Natural killer cell (primary cell): ENCODE measurements around the gene LCNL1. TPM values are rescaled to one million over a fixed set of nuclear protein-coding genes. Genes with fewer than 3 reads are reported as not detected.

Experiments
- ATAC-seq, 3 donors: fragments of 150-1000 bp in 2 of 3; fragments of 200-7000 bp in 1 of 3; cut with Tn5 transposase; 1 replicate in 1 of 3; 2 replicates in 2 of 3; pipeline ENCODE4 v1.10.0; 2021; ENCODE audit warnings: mild to moderate bottlenecking in 2 of 3, moderate library complexity in 2 of 3
- DNase-seq, 2 donors: peaks; one replicate each; pipeline versions ENCODE4 v3.0.0 to v3.0.0-alpha.2; 2013 to 2021; ENCODE audit warnings: mixed read lengths in 1 of 2
- H3K27ac ChIP-seq: one replicate; pipeline ENCODE4 v1.5.1; 2013; ENCODE audit warnings: mild to moderate bottlenecking, low read length
- H3K27me3 ChIP-seq: one replicate; pipeline ENCODE4 v1.6.1; 2013; ENCODE audit warnings: low read length; ENCODE audit not compliant: control insufficient read depth, insufficient read depth
- H3K36me3 ChIP-seq: one replicate; pipeline ENCODE4 v1.6.1; 2013; ENCODE audit warnings: low read length; ENCODE audit not compliant: control insufficient read depth, insufficient read depth
- H3K4me1 ChIP-seq: one replicate; pipeline ENCODE4 v1.6.1; 2013; ENCODE audit warnings: low read length; ENCODE audit not compliant: control insufficient read depth, insufficient read depth
- H3K4me3 ChIP-seq: one replicate; pipeline ENCODE4 v1.5.1; 2013; ENCODE audit warnings: low read length
- H3K9me3 ChIP-seq: one replicate; pipeline ENCODE4 v1.6.1; 2013; ENCODE audit warnings: low read length; ENCODE audit not compliant: control insufficient read depth, insufficient read depth
- H3K27ac Mint-ChIP-seq, 2 donors: one replicate each; pipeline ENCODE4 v1.8.0; 2022; ENCODE audit warnings: mild to moderate bottlenecking in 2 of 2, mixed read lengths in 2 of 2, moderate library complexity in 1 of 2
- H3K27me3 Mint-ChIP-seq, 2 donors: one replicate each; pipeline ENCODE4 v1.8.0; 2022; ENCODE audit warnings: low read depth in 2 of 2, mixed read lengths in 2 of 2
- H3K36me3 Mint-ChIP-seq: one replicate; pipeline ENCODE4 v1.8.0; 2022; ENCODE audit warnings: mixed read lengths
- H3K4me1 Mint-ChIP-seq, 2 donors: one replicate each; pipeline ENCODE4 v1.8.0; 2022; ENCODE audit warnings: mixed read lengths in 2 of 2
- H3K4me3 Mint-ChIP-seq: one replicate; pipeline ENCODE4 v1.8.0; 2022; ENCODE audit warnings: mild to moderate bottlenecking, moderate library complexity, mixed read lengths
- H3K9me3 Mint-ChIP-seq, 2 donors: one replicate each; pipeline ENCODE4 v1.8.0; 2022; ENCODE audit warnings: mixed read lengths in 2 of 2
- WGBS: methylation state at CpG from one replicate; pipeline ENCODE4 v1.1.7; 2013; ENCODE audit warnings: missing lambda C conversion rate; ENCODE audit not compliant: insufficient coverage; 5-methylcytosine and 5-hydroxymethylcytosine counted together
- intact Hi-C: fragments of 100-400 bp; cut with micrococcal nuclease; formaldehyde crosslinking; loops from one replicate; pipeline ENCODE4 v1.14.2; 2022
- total RNA-seq, 4 donors: library from RNA; stranded (reverse); fragments of 120-200 nt in 1 of 4; gene quantifications; one replicate each; pipeline versions ENCODE4 v1.2.3 to v1.2.4, GENCODE V29; 2013 to 2022
- TF ChIP-seq, protein P1 (sequence below): fragments of 200-600 bp; IDR thresholded peaks from one replicate; pipeline ENCODE4 v1.8.0; 2022; ENCODE audit warnings: antibody characterized with exemption

Gene LCNL1
- total RNA-seq, 3 donors from 2014 or later (not counting 1 experiment from before 2014, with no cell fraction given): 4.9 to 8.4 (median 8.2) TPM

DNA sequence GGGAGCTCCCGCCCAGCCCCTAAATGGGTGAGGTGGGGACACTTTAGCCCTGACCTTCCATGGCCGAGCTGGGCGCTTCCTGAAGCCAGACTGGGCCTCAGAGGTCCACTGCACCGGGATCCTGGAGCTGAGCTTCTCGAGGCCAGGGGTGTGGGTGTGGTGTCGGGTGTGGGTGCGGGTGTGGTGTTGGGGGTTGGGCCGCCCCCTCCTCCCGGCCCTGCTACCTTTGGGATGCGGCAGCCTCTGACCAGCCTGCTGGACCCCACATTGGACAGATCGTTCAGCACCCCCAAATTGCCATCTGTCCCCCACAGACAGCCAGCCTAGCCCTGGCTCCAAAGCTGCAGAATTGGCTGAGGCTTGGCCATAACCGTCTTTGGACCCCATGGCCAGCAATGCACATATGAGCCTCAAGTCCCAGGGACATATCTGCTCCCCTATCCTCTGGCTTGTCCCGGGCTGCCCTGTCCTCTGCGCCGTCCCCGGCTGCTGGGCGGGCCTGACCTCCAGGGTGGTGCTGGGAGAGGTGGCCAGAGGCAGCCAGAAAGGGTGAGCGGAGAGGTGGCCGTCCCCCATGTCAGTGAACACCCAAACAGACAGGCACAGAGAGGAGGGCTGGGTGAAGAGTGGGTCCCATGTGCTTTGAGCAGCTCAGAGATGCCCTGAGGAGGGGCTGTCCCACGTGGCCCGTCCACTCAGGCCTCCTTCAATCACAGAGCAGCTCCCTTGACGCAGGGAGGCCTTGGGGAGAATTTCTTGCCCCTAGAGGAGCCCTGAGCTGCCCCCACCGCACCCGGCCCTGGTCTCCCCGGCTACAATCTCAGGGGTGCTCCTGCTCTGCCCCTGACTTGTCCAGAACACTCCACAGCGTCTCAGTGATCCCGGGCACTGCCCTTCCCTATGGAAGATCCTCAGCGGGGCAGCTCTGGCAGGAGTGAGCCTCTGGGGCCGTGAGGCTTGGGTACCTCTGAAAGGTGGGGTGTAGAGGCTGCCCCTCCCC lies 8.9 kb upstream of the LCNL1 start:
- no peaks in the 10 kb centered on the region for H3K27me3 ChIP-seq
- no peak for DNase-seq
- peaks cover 59% of the 10 kb centered on the region for H3K4me1 ChIP-seq
- 91% methylated on average over 29 of the region's 29 CpGs for WGBS
- H3K36me3 ChIP-seq: no peaks in the 10 kb centered on the region
- H3K9me3 ChIP-seq: no peaks in the 10 kb centered on the region
- ATAC-seq: no peak
- H3K4me3 ChIP-seq: no peak overlapping the region
- peak overlapping the region in 1 of 2 donors; percentile 38 for H3K27ac Mint-ChIP-seq
- no peaks in the 10 kb centered on the region for H3K9me3 Mint-ChIP-seq
- H3K27ac ChIP-seq: peak overlapping the region; percentile 51
- no peaks in the 10 kb centered on the region for H3K27me3 Mint-ChIP-seq
- H3K4me3 Mint-ChIP-seq: no peak overlapping the region
- H3K4me1 Mint-ChIP-seq: peaks cover 6 to 42% of the 10 kb centered on the region in 2 donors
- intact Hi-C loops: no loop called here
- TF ChIP-seq, protein P1, sequence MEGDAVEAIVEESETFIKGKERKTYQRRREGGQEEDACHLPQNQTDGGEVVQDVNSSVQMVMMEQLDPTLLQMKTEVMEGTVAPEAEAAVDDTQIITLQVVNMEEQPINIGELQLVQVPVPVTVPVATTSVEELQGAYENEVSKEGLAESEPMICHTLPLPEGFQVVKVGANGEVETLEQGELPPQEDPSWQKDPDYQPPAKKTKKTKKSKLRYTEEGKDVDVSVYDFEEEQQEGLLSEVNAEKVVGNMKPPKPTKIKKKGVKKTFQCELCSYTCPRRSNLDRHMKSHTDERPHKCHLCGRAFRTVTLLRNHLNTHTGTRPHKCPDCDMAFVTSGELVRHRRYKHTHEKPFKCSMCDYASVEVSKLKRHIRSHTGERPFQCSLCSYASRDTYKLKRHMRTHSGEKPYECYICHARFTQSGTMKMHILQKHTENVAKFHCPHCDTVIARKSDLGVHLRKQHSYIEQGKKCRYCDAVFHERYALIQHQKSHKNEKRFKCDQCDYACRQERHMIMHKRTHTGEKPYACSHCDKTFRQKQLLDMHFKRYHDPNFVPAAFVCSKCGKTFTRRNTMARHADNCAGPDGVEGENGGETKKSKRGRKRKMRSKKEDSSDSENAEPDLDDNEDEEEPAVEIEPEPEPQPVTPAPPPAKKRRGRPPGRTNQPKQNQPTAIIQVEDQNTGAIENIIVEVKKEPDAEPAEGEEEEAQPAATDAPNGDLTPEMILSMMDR: no peak
- no peaks in the 10 kb centered on the region for H3K36me3 Mint-ChIP-seq

DNA sequence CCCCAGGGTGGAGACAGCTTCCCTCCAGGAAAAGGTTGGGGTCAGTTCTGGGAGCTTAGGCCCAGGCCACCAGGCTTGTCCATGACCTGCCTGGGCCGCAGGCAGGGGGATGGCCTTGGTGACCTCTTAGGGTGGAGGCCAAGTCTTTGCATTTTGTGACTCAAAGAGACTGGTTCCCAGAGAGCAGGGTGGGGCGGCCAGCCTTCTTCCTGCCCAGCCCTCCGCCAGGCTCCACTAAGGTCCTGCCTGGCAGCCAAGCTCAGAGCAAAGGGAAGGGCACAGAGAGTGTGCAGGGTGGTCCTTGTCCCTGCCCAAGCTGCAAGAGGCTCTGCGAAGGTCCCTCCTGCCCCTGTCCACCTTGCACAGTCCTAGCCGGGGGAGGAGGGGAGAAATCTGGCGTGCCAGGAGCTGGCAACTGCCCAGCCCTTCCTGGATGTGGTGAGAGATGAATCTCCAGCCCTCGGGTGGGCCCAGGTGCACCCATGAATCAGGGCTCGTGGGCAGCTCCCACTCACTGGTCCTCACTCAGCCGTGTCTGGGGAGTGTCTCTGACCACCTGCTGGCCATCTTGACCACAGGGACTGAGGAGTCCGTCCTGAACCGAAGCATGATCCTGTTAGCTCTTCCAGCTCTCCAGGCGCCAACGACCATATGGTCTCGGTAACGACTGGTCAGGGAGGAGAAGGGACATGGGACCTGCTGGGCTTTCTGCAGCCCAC lies 7.8 kb upstream of the LCNL1 start:
- no peaks in the 10 kb centered on the region for H3K9me3 ChIP-seq
- H3K27me3 Mint-ChIP-seq: no peaks in the 10 kb centered on the region
- peak overlapping the region; percentile 83 for H3K4me3 Mint-ChIP-seq
- peak overlapping the region; percentile 78 to 80 for H3K27ac Mint-ChIP-seq
- no peak for ATAC-seq
- no peaks in the 10 kb centered on the region for H3K36me3 ChIP-seq
- no peaks in the 10 kb centered on the region for H3K27me3 ChIP-seq
- WGBS: 34% methylated on average over 15 of the region's 15 CpGs
- intact Hi-C loops: no loop called here
- peak overlapping the region; percentile 26 for H3K4me3 ChIP-seq
- DNase-seq: peak in 1 of 2 donors; percentile 45
- no peaks in the 10 kb centered on the region for H3K9me3 Mint-ChIP-seq
- no peaks in the 10 kb centered on the region for H3K36me3 Mint-ChIP-seq
- peaks cover 6 to 41% of the 10 kb centered on the region in 2 donors for H3K4me1 Mint-ChIP-seq
- peak overlapping the region; percentile 51 for H3K27ac ChIP-seq
- H3K4me1 ChIP-seq: peaks cover 59% of the 10 kb centered on the region
- TF ChIP-seq, protein P1: no peak

GRCh38 chr9:136975644-136976043 lies 7.1 kb upstream of the LCNL1 start:
- Mint-ChIP-seq H3K4me1 (peaks cover 6 to 39% of the 10 kb centered on the region in 2 donors), H3K9me3 (no peaks in the 10 kb centered on the region), H3K4me3 (peak overlapping the region; percentile 83), H3K27ac (peak overlapping the region; percentile 78 to 80), H3K27me3 (no peaks in the 10 kb centered on the region), H3K36me3 (no peaks in the 10 kb centered on the region)
- 10% methylated on average over 14 of the region's 14 CpGs for WGBS
- Histone ChIP-seq H3K27me3 (no peaks in the 10 kb centered on the region), H3K4me1 (peaks cover 59% of the 10 kb centered on the region), H3K36me3 (no peaks in the 10 kb centered on the region), H3K27ac (peak overlapping the region; percentile 51), H3K4me3 (peak overlapping the region; percentile 26), H3K9me3 (no peaks in the 10 kb centered on the region)
- DNase-seq: peak in 1 of 2 donors; percentile 55
- TF ChIP-seq, protein P1: peak; percentile 44
- intact Hi-C loops: no loop called here
- ATAC-seq: peak; percentile 11 to 19 (median 17)
